Measurements from ENCODE around the gene CPA3. TPM values are rescaled to one million over a fixed set of nuclear protein-coding genes. Genes with fewer than 3 reads are reported as not detected.

CPA3 gene
- total RNA-seq, 2 experiments from 2014 or later, result not detected

DNA sequence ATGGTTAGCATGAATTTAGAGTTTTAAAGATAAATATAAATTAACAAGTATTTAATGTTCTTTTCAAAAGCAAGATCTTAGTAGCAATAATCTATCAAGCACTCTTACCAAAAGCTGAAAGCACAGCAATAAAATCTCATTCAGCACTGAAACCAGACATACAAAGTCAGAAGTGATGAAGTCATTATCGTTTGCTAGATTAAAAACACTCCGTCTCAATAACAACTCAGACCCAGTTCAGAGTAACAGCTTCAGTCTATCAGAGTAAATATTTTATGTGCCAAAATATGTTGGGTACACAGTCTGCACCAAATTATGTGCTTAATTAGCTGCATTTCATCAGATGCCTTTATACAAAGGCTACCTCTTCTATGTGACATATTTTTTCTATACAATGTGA, 41.6 kb downstream of the CPA3 start:
- CTCF ChIA-PET, result no interaction called here
- no peak overlapping the region for H3K4me3 Mint-ChIP-seq
- POLR2A ChIA-PET, result no interaction called here

GRCh38 chr3:148911173-148911572, 46.1 kb downstream of the CPA3 start:
- no peak for ATAC-seq (ENCODE audit: poor library complexity)
- intact Hi-C loops (cut with DNase I, micrococcal nuclease), result no loop called here
- Histone ChIP-seq H3K27me3 (ENCODE audit: control insufficient read depth in 1 of 2, insufficient read depth in 2 of 2, low read length in 2 of 2) (peaks cover 0 to 10% of the 10 kb centered on the region in 2 experiments), H3K36me3 (ENCODE audit: insufficient read depth, low read length) (no peaks in the 10 kb centered on the region), H3K27ac (ENCODE audit: low read depth in 1 of 2, low read length in 2 of 2) (no peak overlapping the region), H3K4me1 (ENCODE audit: insufficient read depth, low read length) (no peaks in the 10 kb centered on the region), H3K9me3 (ENCODE audit: control insufficient read depth in 1 of 2, insufficient read depth in 1 of 2, low read length in 2 of 2) (no peaks in the 10 kb centered on the region), H3K4me3 (ENCODE audit: low read length) (no peak overlapping the region)
- POLR2A ChIA-PET, result no interaction called here
- H3K27me3 Mint-ChIP-seq, result peaks cover 25% of the 10 kb centered on the region
- H3K4me1 Mint-ChIP-seq (ENCODE audit: low read depth), result no peaks in the 10 kb centered on the region
- H3K4me3 Mint-ChIP-seq, result no peak overlapping the region
- H3K9me3 Mint-ChIP-seq, result no peaks in the 10 kb centered on the region
- H3K36me3 Mint-ChIP-seq (ENCODE audit: low read depth), result no peaks in the 10 kb centered on the region
- no peak for DNase-seq
- CTCF ChIA-PET, result interaction anchor here (0.5 kb wide), 1 partner anchor 26 kb away, joined by 3 read pairs; no protein-coding TSS in a partner anchor
- no peak overlapping the region for H3K27ac Mint-ChIP-seq
- TF ChIP-seq, protein P1, sequence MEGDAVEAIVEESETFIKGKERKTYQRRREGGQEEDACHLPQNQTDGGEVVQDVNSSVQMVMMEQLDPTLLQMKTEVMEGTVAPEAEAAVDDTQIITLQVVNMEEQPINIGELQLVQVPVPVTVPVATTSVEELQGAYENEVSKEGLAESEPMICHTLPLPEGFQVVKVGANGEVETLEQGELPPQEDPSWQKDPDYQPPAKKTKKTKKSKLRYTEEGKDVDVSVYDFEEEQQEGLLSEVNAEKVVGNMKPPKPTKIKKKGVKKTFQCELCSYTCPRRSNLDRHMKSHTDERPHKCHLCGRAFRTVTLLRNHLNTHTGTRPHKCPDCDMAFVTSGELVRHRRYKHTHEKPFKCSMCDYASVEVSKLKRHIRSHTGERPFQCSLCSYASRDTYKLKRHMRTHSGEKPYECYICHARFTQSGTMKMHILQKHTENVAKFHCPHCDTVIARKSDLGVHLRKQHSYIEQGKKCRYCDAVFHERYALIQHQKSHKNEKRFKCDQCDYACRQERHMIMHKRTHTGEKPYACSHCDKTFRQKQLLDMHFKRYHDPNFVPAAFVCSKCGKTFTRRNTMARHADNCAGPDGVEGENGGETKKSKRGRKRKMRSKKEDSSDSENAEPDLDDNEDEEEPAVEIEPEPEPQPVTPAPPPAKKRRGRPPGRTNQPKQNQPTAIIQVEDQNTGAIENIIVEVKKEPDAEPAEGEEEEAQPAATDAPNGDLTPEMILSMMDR (IDR thresholded peaks at IDR 0.05), result no peak

More for the DNA sequence above, 41.6 kb downstream of the CPA3 start:
- Mint-ChIP-seq H3K9me3 (no peaks in the 10 kb centered on the region), H3K36me3 (ENCODE audit: low read depth) (no peaks in the 10 kb centered on the region), H3K27me3 (peaks cover 59% of the 10 kb centered on the region), H3K27ac (no peak overlapping the region), H3K4me1 (ENCODE audit: low read depth) (no peaks in the 10 kb centered on the region)
- H3K27me3 ChIP-seq (ENCODE audit: control insufficient read depth in 1 of 2, insufficient read depth in 2 of 2, low read length in 2 of 2), result peaks cover 4 to 5% of the 10 kb centered on the region in 2 experiments
- ATAC-seq (ENCODE audit: poor library complexity), result no peak
- H3K4me1 ChIP-seq (ENCODE audit: insufficient read depth, low read length), result no peaks in the 10 kb centered on the region
- no peak overlapping the region for H3K27ac ChIP-seq (ENCODE audit: low read depth in 1 of 2, low read length in 2 of 2)
- TF ChIP-seq, protein P1 (IDR thresholded peaks at IDR 0.05), result no peak
- no peak overlapping the region for H3K4me3 ChIP-seq (ENCODE audit: low read length)
- intact Hi-C loops (cut with DNase I, micrococcal nuclease), result no loop called here
- DNase-seq, result no peak
- no peaks in the 10 kb centered on the region for H3K36me3 ChIP-seq (ENCODE audit: insufficient read depth, low read length)
- no peaks in the 10 kb centered on the region for H3K9me3 ChIP-seq (ENCODE audit: control insufficient read depth in 1 of 2, insufficient read depth in 1 of 2, low read length in 2 of 2)

DNA sequence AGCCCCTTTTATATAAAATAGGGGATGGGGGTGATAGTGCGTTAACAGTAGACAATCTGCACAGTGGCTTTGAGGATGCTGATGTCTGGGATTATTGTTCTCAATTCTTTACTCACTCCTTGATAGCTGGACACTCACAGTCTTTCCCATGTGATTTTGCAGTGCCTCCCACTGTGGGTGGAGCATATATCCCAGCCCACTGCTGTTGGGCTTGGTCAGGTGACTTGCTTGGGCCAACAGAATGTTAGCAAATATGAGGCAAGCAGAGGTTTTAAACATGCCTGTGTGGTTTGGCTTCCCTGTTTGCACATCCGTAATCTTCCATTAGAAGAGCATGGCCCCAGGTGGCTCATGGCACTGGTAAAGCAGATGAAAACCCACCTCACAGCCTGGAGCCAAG, 46.5 kb downstream of the CPA3 start:
- no peak overlapping the region for H3K4me3 ChIP-seq (ENCODE audit: low read length)
- Mint-ChIP-seq H3K4me3 (no peak overlapping the region), H3K27me3 (peaks cover 23% of the 10 kb centered on the region), H3K27ac (no peak overlapping the region), H3K9me3 (no peaks in the 10 kb centered on the region), H3K36me3 (ENCODE audit: low read depth) (no peaks in the 10 kb centered on the region), H3K4me1 (ENCODE audit: low read depth) (no peaks in the 10 kb centered on the region)
- intact Hi-C loops (cut with DNase I, micrococcal nuclease), result no loop called here
- ATAC-seq (ENCODE audit: poor library complexity) (no peak), DNase-seq (no peak)
- no peaks in the 10 kb centered on the region for H3K4me1 ChIP-seq (ENCODE audit: insufficient read depth, low read length)
- TF ChIP-seq, protein P1 (IDR thresholded peaks at IDR 0.05), result no peak
- CTCF ChIA-PET, result no interaction called here
- H3K27me3 ChIP-seq (ENCODE audit: control insufficient read depth in 1 of 2, insufficient read depth in 2 of 2, low read length in 2 of 2), result peaks cover 0 to 10% of the 10 kb centered on the region in 2 experiments
- H3K9me3 ChIP-seq (ENCODE audit: control insufficient read depth in 1 of 2, insufficient read depth in 1 of 2, low read length in 2 of 2), result no peaks in the 10 kb centered on the region
- POLR2A ChIA-PET, result no interaction called here
- H3K27ac ChIP-seq (ENCODE audit: low read depth in 1 of 2, low read length in 2 of 2), result no peak overlapping the region
- no peaks in the 10 kb centered on the region for H3K36me3 ChIP-seq (ENCODE audit: insufficient read depth, low read length)
